Calu3 (cell line): ENCODE results near the gene PCGF5. TPM values are rescaled to one million over a fixed set of nuclear protein-coding genes. Genes with fewer than 3 reads are reported as not detected.

ENCODE experiments used
- BruUV-seq: library from RNA; stranded (reverse); fragments of 400-500 nt; replicated peaks from 2 replicates; lab custom pipeline; 2021; lab: Mats Ljungman, UMichigan
- CTCF ChIA-PET: fragments of 300-600 bp; sonication (Branson Sonifier 250); formaldehyde crosslinking; loops from one replicate; lab custom pipeline; 2022; ENCODE audit warnings: antibody characterized with exemption; lab: Charles Lee
- DNase-seq: peaks from one replicate; pipeline ENCODE4 v3.0.0; 2022
- H3K27ac Mint-ChIP-seq: one replicate; pipeline ENCODE4 v1.8.0; 2022; ENCODE audit warnings: mixed read lengths; ENCODE audit not compliant: unreplicated experiment
- H3K27me3 Mint-ChIP-seq: one replicate; pipeline ENCODE4 v1.8.0; 2022; ENCODE audit warnings: mixed read lengths; ENCODE audit not compliant: unreplicated experiment
- H3K36me3 Mint-ChIP-seq: one replicate; pipeline ENCODE4 v1.8.0; 2022; ENCODE audit warnings: mild to moderate bottlenecking, moderate library complexity, mixed read lengths; ENCODE audit not compliant: insufficient read depth, unreplicated experiment
- H3K4me1 Mint-ChIP-seq: one replicate; pipeline ENCODE4 v1.8.0; 2022; ENCODE audit warnings: mild to moderate bottlenecking, low read depth, mixed read lengths; ENCODE audit not compliant: unreplicated experiment
- H3K4me3 Mint-ChIP-seq: one replicate; pipeline ENCODE4 v1.8.0; 2022; ENCODE audit warnings: mild to moderate bottlenecking, low read depth, moderate library complexity, mixed read lengths; ENCODE audit not compliant: unreplicated experiment
- H3K9me3 Mint-ChIP-seq: one replicate; pipeline ENCODE4 v1.8.0; 2022; ENCODE audit warnings: low read depth, mixed read lengths; ENCODE audit not compliant: unreplicated experiment
- CTCF ChIP-seq: fragments of 200-600 bp; IDR thresholded peaks from one replicate; pipeline ENCODE4 v1.8.0; 2022; ENCODE audit warnings: antibody characterized with exemption; ENCODE audit not compliant: unreplicated experiment
- intact Hi-C: fragments of 100-400 bp; cut with micrococcal nuclease; formaldehyde crosslinking; loops from one replicate; pipeline ENCODE4 v1.10.0; 2022; ENCODE audit not compliant: unreplicated experiment
- total RNA-seq: library from RNA; stranded (reverse); gene quantifications from 2 replicates; pipeline ENCODE4 v1.2.3, GENCODE V29; 2022

Gene PCGF5
- total RNA-seq, 1 experiment from 2014 or later = 19.5 TPM

DNA sequence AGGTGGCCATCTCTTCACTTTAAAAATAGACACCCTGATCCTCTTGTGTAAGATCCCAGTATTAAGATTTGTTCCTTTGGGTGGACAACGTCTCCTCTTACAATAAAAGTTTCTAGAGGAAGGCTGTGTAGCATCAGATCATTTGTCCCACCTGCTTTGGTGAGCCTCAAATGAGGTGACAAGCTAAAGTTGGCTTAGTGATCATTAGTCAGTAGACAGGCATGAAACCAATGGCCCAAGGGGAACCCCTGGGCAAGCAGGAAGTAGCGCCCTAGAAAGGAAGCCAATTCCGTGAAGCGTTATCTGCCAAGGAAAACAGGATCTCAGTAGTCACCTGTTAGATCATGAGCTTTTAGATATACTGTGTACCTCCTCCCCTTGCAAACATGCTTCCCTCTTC lies 66.8 kb downstream of the PCGF5 start:
- DNase-seq = peak; percentile 6

GRCh38 chr10:91287912-91288311 lies 67.4 kb downstream of the PCGF5 start:
- no peak for DNase-seq
- no peak for TF ChIP-seq CTCF
- no peak overlapping the region for H3K27ac Mint-ChIP-seq
- no peaks in the 10 kb centered on the region for H3K4me1 Mint-ChIP-seq
- no peaks in the 10 kb centered on the region for H3K9me3 Mint-ChIP-seq
- no peaks in the 10 kb centered on the region for H3K36me3 Mint-ChIP-seq
- H3K27me3 Mint-ChIP-seq = peaks cover 14% of the 10 kb centered on the region
- BruUV-seq = no TSS peak
- CTCF ChIA-PET = no interaction called here
- H3K4me3 Mint-ChIP-seq = no peak overlapping the region
- intact Hi-C loops = no loop called here

More for the DNA sequence above, 66.8 kb downstream of the PCGF5 start:
- no peaks in the 10 kb centered on the region for H3K4me1 Mint-ChIP-seq
- intact Hi-C loops = no loop called here
- no peaks in the 10 kb centered on the region for H3K9me3 Mint-ChIP-seq
- no TSS peak for BruUV-seq
- H3K27me3 Mint-ChIP-seq = peaks cover 14% of the 10 kb centered on the region
- no peaks in the 10 kb centered on the region for H3K36me3 Mint-ChIP-seq
- H3K27ac Mint-ChIP-seq = no peak overlapping the region
- no peak for TF ChIP-seq CTCF
- H3K4me3 Mint-ChIP-seq = no peak overlapping the region
- CTCF ChIA-PET = no interaction called here

DNA sequence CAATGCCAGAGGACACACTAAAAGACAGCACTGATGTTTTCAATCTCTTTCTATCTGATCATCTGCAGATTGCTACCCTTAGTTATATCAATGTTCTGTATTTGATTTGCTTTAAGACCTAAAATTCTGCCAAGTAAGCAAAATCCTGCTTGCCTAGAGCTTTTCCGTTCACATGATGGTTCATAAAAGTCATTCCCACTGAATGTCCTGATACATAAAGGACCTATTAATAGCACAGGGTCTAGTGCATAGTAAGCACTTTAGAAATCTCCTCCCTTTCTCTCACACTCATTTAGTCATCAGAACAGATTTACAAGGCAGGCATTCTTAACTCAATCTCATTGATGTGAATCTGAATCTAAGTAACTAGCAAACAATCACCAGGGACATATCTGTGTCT lies 68.8 kb downstream of the PCGF5 start:
- Mint-ChIP-seq H3K27me3 (peaks cover 14% of the 10 kb centered on the region), H3K9me3 (no peaks in the 10 kb centered on the region), H3K27ac (no peak overlapping the region), H3K4me1 (peaks cover 4% of the 10 kb centered on the region), H3K4me3 (no peak overlapping the region), H3K36me3 (no peaks in the 10 kb centered on the region)
- no peak for TF ChIP-seq CTCF
- BruUV-seq = no TSS peak
- CTCF ChIA-PET = no interaction called here
- DNase-seq = no peak
- intact Hi-C loops = no loop called here

GRCh38 chr10:91290607-91291006 lies 70.1 kb downstream of the PCGF5 start:
- intact Hi-C loops = no loop called here
- H3K27me3 Mint-ChIP-seq = peaks cover 14% of the 10 kb centered on the region
- peaks cover 8% of the 10 kb centered on the region for H3K4me1 Mint-ChIP-seq
- DNase-seq = no peak
- no peaks in the 10 kb centered on the region for H3K9me3 Mint-ChIP-seq
- no peak overlapping the region for H3K27ac Mint-ChIP-seq
- no peaks in the 10 kb centered on the region for H3K36me3 Mint-ChIP-seq
- no TSS peak for BruUV-seq
- no peak for TF ChIP-seq CTCF
- CTCF ChIA-PET = no interaction called here
- H3K4me3 Mint-ChIP-seq = no peak overlapping the region
